Hematopoietic multipotent progenitor cell treated with erythropoietin and hydrocortisone succinate and interleukin-3 and kit ligand, for 4 days (in vitro differentiated cells): ENCODE measurements around the gene ALDH1A2.
"Not testable (repeated sequence)": the region's sequence is repeated elsewhere in the genome, so short reads cannot be mapped to it uniquely, and the experiment has no call there.

Experiments
- DNase-seq: peaks from one replicate; pipeline ENCODE4 v3.0.0-alpha.2; 2015

ALDH1A2 gene

DNA sequence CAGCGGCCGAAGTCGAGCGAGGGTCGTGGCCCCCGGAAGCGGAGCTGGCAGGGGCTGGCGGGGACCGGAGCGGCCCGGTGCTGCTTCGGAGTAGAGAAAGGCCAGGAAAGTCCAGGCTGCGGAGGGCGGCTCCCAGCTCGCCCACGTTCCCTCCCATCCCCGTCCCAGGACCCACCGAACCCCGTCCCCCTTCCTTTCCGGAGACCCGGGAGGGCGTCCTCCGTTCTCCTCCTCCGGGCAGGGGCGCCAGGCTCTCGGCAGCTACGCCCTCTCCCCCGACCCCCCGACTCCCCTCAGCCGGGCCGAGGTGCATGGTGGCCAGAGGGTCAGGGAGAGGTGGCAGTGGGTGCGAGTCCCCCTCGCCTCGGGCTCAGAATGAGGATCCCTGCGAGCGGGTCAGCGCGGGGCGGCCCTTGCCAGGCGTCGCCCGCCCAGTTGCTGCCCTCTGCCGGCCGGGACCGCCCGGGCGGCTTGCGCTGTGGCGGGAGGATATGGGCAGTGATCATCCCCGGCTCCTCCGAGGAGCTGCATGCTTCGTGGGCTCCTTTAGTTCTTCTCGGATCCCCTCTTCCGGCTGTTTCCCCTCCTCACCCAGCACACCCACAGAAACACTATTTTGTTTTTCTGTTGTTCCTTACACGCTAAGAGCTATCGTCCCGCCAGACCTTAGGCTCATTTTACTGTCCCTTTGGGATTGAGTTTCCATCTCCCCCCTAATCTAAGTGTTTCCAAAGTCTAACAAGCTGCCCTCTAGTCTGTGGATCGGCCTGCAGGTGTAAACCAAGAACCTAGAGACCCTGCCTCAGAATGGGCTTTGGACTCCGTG, 744 bp upstream of the ALDH1A2 start:
- peak; percentile 79 for DNase-seq

DNA sequence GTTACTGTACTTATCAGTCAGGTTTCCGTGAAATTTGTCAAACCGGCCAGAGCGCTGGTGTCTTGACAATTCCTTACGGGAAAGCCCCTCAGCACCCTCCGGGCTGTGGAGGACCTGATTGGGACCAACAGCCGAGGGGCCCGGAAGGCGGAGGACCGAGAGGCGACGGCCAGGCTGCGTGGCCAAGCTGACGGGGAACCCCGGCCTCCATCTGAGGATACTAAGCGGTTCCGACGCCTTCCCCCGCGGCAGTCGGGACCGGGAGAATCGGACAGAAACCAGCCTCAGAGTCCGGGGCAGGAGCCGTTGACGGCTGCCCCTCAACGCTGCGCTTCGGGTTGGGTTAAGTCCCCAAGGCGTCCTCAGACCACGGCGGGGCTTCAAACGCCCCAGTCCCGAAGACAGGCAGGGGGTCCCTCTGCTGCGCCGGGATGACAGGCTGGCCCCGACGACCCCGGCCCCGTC, 499 bp downstream of the ALDH1A2 start:
- no peak for DNase-seq

DNA sequence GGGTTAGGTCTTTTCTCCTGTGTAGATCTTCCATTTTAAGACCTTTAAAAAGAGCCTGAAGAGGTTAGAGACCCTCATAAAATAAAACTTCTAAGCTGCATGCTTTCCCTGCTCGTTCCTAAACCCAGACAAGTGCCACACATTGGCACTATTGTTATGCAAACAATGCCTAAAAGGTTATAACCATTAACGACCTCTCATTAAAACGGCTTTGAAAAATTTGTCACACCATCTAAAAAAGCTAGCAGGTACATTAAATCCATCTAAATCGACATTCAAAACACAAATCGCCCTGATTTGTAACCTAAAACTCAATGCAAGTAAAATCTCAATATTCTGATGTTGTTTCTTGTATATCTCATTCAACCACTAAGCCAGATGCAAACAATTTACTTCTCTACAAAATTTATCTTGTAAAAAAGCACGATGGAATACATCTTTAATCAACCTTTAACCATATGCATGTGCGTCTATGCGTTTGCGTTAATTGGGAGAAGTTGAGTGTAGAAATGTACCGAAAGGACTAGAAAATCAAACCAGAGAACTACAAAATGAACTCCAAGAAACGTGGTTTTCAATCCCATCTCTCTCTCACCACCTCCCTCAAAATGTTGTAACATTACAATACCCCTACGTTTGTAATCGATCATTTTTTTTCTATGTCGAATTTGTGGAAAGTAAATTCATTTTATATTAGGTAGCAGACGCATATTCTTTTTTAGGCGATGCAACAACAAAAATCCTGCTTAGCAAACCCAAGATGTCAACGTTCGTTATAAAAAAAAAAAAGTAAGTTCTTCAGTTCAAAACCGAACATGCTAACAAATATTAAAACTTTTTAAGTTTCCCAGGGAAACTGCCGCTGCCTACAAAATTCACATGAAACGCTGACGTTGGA, 1.2 kb downstream of the ALDH1A2 start:
- DNase-seq: no peak

DNA sequence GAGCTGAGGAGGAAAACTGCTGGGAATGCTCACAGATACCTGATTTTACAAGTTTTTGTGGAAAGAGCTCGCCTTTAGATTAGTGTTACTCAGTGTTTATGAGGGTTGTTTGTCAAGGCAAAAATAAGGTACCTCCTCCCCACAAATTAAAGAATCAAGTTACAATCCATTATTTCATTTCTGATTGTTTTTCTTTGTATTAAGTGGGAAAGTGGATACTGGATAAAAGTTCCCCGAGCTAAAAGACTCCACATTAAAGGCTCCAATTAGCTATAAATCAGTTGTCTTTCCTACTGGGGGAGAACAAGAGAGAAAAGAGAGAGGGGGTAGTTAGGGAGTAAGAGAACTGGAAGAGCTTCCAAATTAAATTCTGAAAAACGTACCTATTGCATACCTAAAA, 1.9 kb downstream of the ALDH1A2 start:
- DNase-seq: no peak

DNA sequence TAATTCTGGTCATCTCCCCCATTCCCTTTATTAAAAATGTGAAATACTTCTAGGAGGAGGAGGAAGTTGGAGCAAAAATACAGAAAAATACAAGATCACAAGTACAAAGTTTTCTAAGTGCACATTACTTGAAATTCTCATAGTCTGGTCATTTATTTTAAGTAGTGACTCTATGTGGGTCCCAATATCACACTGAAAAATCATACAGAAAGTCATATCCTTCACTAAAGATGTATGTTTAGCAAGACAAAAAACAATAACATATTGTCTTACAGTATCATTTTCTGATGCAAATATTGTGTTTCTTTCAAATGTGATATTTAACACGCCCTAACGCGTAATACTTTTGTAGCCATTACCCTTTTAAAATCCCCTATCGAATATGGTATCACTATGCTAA, 2.5 kb downstream of the ALDH1A2 start:
- DNase-seq: no peak

DNA sequence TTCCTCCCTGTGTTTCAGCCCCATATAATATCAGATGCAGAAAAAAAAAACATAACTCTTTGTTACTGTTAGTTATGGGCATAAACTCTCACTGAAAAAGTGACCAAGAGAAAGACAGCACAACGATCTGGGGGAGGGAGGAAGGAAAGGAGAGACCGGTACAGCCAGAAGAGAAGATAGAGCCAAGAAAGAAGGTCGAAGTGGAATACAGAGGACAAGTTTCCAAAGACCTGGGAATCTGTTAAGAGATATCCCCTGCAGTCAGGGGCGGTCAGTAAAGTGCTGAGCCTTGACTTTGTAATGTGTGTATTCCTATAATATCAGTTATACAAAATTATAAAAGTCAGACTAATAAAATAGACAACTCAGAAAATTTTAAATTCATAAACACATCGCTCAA, 3.3 kb downstream of the ALDH1A2 start:
- no peak for DNase-seq

DNA sequence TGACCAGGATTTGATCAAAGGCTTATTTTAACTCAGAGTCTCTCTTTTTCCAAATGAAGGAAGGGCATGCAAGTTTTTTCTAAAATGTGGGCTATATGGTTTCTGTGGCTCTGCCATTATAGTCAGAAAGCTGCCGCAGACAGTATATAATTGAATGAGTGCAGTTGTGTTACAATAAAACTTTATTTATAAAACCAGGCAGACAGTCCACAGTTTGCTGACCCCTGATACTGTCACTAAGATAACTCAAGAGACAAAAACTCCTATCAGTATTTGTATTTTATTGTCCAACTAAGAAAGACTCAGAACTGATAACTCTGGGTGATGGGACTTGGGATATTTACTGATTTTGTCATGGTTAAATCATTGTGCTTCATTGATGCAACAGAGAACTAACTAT, 4.9 kb downstream of the ALDH1A2 start:
- DNase-seq: no peak

DNA sequence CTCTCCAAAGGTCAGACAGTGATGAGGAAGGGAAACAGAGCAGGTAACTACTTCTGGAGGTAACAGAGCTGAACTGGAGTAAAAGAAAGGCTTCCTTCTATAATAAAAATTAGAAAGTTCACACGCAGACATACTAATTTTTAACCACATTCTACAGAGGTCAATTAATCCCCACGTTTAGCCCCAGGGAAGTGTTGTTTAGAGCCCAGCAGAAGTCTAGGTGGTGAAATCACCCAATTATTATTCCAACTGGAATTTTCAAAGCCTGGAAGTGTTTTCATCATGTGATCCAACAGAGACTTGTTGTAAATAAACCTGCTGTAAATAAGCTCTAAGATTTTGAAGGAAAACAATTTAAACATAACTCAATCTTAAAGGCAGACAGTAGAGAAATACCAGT, 6.8 kb downstream of the ALDH1A2 start:
- no peak for DNase-seq

DNA sequence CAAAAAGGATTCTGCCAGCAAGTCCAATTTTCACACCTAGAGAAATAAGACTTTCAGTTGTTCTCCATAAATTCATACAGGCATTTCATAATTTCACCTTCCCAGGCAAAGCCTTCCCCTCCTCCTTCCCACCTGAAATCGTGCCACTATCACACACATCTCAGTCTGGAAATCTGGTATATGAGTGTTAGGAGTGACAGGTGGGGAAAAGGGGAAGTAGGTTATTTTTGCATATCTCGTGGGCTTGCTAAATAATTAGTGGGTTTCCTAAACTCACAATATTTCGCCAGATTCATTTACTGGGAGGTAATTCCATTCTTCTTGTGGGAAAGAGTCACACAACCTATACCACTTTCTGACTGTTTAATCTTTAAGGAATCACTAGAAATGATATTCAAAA, 7.4 kb downstream of the ALDH1A2 start:
- no peak for DNase-seq

DNA sequence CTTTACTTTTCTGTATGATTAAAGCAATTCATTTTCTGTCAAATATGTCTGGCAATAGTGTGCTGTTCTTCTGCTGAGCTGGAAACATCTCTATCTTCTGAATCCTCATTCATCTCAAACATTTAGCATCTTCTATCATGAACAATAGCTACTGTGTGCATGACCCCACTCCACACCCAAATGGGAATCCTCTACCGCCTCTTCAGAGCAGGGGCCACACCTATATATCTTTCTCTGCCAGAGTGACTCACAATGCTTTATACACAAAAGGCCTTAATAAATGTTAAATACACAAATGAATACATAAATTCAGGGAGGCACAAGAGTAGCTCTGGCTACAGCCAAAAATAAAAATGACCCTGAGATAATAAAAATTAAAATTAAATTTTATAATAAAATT, 8.0 kb downstream of the ALDH1A2 start:
- no peak for DNase-seq

DNA sequence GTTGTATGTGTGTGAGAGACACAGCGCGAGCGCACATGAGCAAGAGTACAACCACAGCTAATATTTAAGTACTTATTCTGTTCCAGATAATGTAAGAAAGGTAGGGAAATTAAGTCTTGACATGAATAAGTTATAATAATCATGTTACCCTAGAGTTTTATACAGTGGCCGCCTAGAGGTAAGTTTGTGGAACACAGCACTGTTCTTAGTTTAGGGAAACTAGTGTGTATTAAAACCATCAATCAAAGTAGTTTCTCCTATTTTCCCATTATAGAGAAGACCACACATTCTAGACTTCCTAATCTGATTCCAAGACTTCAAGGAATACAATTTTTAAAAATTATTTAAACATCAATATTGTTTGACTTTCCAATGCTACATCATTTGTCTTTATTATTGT, 9.5 kb downstream of the ALDH1A2 start:
- no peak for DNase-seq

DNA sequence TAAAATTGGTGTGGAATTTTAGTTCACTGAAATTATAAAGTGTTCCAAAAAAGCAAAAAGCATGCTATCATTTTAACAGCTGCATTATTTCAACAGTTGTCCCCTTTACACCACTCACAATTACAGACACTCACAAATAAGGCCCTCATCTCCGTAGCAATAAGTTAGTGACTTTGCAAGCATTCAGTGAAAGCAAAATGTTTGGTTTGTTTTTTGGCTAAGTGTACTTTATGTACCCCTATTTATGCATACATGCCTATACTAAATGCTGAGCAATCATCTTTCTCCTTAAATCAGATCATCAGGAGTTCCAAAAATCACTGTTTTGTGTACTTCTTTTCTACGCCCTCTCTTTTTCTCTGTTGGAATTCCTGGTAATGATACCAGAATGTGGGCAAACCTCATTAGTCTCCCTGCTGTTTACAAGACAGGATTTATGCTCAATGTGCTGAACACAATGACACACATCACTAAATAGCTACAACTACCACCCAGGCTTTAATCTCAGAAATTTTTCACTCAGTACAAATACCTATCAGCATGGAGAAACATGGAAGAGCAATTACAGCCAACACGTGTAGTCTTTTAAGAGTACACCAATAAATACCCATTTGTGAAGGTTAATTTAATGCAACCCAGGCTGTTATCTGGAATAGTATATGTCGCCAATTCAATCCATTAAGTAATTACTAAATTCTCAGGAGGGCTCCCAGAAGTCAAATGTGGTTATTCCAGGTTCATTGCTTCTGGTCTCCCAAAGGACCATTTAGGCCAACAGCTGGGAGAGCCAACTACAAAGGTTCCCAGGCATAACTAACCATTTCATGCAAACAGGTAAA, 12.0 kb downstream of the ALDH1A2 start:
- DNase-seq: no peak

DNA sequence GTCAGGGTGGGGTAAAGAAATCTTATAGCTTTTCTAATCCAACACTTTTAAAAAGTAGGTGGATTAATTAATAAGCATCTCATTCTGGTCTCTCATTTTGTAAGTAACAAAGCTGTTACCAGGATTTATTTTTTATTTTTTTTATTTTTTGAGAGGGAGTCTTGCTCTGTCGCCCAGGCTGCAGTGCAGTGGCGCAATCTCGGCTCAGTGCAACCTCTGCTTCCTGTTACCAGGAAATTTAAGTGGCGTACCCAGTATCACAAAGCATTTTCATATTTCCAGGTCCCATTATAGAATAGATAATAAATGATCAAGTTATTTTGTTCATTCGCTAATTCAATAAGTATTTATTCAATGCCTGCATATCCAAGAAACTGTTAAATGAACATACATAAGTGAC, 13.2 kb downstream of the ALDH1A2 start:
- DNase-seq: no peak

DNA sequence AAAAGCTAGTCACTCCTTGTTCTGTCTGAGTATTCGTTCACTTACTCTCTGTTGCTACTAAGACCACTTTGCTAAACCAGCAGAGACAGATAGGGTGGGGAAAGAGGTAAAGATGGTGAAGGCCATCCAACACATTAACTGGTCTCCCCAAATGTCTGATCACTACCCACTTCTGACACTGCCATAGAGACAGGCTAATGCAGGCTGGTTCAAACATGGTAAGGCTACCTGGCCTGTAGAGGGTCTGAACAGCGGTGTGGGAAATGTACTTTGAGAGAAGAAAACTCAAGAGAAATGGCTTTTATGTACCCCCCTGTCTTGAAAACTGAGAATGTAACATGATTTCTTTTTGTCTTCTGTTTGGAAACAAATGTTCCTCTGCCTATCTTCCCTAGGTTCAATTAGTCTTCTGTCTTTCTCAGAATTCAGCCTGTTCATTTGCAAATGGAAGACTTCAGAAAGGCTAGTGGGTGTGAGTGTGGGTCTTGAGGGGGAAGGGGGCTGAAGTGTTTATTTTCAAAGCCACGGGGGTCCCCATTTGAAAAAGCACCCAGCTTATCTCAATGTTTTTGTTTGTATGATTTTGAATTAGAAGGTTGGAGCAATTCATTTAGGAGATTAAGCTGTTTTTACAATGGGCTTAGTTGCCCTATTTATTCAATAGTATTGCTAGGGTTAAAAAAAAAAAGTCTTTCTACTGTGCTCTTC, 15.8 kb downstream of the ALDH1A2 start:
- DNase-seq: no peak

DNA sequence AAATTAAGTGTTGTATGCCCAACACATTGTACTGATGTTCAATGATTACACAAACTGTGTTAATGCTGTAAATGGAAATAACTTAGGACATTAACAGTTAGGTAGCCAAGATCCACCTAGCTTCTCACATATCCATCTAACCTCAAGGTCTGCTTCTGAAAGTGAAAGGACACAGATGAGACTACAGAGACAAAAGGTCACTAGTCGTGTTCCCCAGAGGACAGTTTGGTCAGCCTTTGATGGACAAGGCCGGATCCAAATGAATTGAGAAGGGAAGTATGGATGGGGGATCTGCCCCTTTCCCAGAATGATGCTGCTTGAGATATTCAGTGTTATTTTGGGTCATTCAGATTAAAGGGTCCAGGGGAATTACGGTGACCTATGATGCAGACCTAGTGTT, 17.2 kb downstream of the ALDH1A2 start:
- DNase-seq: no peak

DNA sequence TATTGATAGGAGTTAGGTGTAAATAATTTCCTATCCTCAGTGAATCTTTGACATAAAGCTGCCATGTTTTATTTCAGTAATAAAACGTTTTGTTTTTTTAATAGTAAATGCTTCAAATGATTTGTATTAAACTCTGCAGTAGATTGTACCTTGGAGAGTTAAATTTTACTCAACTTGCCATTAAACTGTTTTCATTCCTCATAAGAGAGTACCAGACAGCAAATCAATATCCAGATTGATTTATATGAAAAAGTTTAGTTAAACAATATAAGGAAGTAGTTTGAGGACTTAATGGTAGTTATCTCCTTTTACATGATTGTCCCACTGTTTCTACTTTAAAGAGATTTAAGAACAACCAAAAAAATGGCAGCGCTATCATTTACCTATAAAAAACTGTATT, 18.4 kb downstream of the ALDH1A2 start:
- DNase-seq: no peak

DNA sequence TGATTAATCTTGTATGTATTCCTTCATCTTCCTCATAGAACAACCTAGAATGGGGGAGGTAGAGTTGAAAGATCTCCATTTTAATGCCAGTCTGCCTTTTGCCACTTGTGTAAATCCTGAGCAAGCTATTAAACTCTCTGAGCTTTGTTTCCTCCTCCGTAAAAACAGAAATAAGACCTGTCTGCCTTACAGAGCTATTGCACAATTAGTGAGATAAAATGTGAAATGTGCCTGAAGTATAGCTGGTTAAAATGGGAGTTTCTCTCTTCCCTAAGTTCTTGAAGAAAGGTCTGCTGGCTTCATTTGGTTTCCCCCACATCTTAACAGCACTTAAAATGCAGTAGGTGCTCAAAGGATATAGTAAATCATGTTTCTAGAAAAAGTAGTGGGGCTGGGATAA, 19.0 kb downstream of the ALDH1A2 start:
- peak; percentile 17 for DNase-seq

DNA sequence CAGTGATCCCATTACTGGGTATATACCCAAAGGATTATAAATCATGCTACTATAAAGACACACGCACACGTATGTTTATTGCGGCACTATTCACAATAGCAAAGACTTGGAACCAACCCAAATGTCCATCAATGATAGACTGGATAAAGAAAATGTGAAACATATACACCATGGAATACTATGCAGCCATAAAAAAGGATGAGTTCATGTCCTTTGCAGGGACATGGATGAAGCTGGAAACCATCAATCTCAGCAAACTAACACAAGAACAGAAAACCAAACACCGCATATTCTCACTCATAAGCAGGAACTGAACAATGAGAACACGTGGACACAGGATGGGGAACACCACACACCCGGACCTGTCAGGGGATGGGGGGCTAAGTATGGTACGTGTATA, 20.1 kb downstream of the ALDH1A2 start:
- not testable (repeated sequence) for DNase-seq

DNA sequence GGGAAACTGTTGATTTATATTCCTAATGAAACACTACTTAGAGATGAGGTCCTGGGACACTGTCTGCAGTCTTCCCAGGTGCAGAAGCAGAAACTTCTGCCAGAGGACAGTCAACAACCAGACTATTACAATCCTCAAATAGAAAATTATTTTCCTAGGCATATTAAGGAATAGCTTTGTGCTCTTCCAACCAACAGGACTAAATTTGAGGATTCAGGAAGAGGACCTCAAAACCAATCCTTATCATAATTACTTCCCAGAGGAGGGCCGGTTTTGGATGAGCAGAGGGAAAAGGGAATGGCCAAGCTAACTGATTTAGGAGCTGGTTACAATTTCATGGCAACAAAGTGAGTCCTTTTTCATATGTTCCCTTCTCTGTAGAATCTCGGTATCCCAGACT, 21.0 kb downstream of the ALDH1A2 start:
- no peak for DNase-seq

DNA sequence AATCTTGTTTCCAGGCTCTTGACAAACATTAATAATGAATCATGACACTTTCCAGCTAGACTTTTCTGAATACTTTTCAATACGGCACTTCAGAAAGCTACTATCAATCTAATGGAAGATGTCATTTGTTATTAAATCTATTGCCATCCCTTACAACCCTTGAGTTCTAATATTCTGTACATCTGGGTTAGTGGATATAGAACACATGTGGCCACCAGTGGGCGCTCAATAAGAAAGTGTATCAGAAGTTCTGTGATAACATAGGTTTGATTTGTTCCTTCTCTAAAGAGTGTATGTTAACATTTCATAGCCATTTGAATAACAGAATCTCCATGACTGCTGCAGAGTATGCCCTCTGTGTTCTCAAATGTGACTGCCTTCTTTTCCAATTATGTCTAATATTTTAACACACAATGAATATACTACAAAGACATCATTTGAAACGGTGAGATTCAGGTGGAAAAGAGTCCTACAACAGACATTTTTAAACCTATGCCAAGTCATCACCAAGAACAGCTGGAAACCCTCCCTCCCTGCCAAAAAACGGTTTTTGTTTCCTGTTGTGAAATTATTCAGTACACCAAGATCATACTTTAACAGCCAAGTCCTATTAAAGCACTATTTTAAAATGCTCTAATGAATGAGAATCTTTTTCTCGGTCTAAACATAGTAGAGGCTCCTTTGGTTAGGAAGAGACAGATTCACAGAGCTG, 22.2 kb downstream of the ALDH1A2 start:
- DNase-seq: peak; percentile 81

DNA sequence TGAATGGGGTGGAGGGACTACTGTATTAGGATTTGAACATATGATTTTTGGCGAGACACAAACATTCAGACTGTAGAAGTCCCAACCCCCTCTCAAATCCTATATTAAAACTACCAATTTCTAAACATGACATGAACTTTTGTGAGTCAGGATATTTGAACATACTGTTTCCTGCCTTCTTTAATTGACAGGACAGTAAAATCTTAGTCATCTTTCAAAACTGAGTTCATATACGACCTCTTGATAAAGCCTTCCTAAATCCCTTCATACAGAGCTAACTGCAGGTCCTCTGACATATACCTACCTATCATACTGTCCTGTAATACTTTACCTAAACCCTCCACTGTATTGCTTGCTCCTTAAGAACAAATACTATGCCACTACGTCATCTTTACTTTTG, 23.5 kb downstream of the ALDH1A2 start:
- no peak for DNase-seq

DNA sequence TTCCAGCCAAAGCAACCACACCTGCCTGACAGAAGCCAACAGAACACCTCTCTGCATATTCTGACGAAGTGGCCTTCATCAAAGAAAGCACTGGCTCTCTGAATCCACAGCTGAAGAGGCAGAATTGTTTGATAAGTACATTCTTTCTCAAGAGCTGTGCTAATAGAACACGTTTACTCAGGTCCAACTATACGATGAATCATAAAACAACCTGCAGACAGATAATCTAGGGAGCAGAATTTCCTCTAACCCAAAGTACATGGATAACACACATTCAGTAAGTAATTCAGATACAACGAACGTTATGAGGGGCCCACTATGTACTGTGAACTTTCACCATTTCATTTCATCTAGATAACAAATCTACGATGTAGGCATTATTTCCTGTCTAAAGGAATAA, 25.4 kb downstream of the ALDH1A2 start:
- DNase-seq: no peak
